ENCODE results near the gene ALDH18A1.
A peak's percentile ranks its signal among the peaks of the same experiment; 100 is the strongest.

The ALDH18A1 gene

GRCh38 chr10:95604630-95605029 is 51.9 kb downstream of the ALDH18A1 start:
- no peak for DNase-seq
- intact Hi-C loops (cut with DNase I) = loop anchor here (5.0 kb wide), 1 partner anchor 232 kb away; no protein-coding TSS in a partner anchor

- intact Hi-C loops (cut with DNase I) = loop anchor here (5.0 kb wide), 1 partner anchor 230 kb away; no protein-coding TSS in a partner anchor
- DNase-seq = no peak
These were observed 54.1 kb downstream of the ALDH18A1 start for GRCh38 chr10:95602382-95602781.

- peak; percentile 61 to 91 (median 80) for DNase-seq
- intact Hi-C loops (cut with DNase I) = loop anchor here (2.0 to 5.0 kb wide), 2 partner anchors 170 to 229 kb away; no protein-coding TSS in a partner anchor
These were observed 55.3 kb downstream of the ALDH18A1 start for GRCh38 chr10:95601116-95601719.

GRCh38 chr10:95600158-95600557 is 56.4 kb downstream of the ALDH18A1 start:
- intact Hi-C loops (cut with DNase I) = loop anchor here (2.0 to 5.0 kb wide), 2 partner anchors 169 to 228 kb away; no protein-coding TSS in a partner anchor

GRCh38 chr10:95597788-95598187 is 58.7 kb downstream of the ALDH18A1 start:
- intact Hi-C loops (cut with DNase I) = no loop called here
- DNase-seq = no peak

More at GRCh38 chr10:95600158-95600557, 56.4 kb downstream of the ALDH18A1 start:
- DNase-seq = no peak

- no peak for DNase-seq
- intact Hi-C loops (cut with DNase I) = no loop called here
These were observed 68.5 kb downstream of the ALDH18A1 start for GRCh38 chr10:95588025-95588424.

- DNase-seq = no peak
- intact Hi-C loops (cut with DNase I) = no loop called here
These were observed 76.5 kb downstream of the ALDH18A1 start for GRCh38 chr10:95579835-95580535.

- DNase-seq = no peak
These were observed 77.2 kb downstream of the ALDH18A1 start for GRCh38 chr10:95579292-95579691.

GRCh38 chr10:95578619-95579018 is 77.9 kb downstream of the ALDH18A1 start:
- no peak for DNase-seq
- intact Hi-C loops (cut with DNase I) = no loop called here

More at GRCh38 chr10:95579292-95579691, 77.2 kb downstream of the ALDH18A1 start:
- intact Hi-C loops (cut with DNase I) = no loop called here

- no peak for DNase-seq
- intact Hi-C loops (cut with DNase I) = no loop called here
These were observed 81.7 kb downstream of the ALDH18A1 start for GRCh38 chr10:95574649-95575365.

GRCh38 chr10:95573964-95574604 is 82.4 kb downstream of the ALDH18A1 start:
- DNase-seq = no peak
- intact Hi-C loops (cut with DNase I) = no loop called here

GRCh38 chr10:95573527-95573926 is 83.0 kb downstream of the ALDH18A1 start:
- intact Hi-C loops (cut with DNase I) = no loop called here
- DNase-seq = no peak

- intact Hi-C loops (cut with DNase I) = no loop called here
- DNase-seq = no peak
These were observed 84.2 kb downstream of the ALDH18A1 start for GRCh38 chr10:95572131-95572820.

GRCh38 chr10:95571390-95571789 is 85.1 kb downstream of the ALDH18A1 start:
- peak in 6 of 42 donors; percentile 13 to 63 (median 32) for DNase-seq
- intact Hi-C loops (cut with DNase I) = no loop called here

GRCh38 chr10:95569368-95569767 is 87.1 kb downstream of the ALDH18A1 start:
- intact Hi-C loops (cut with DNase I) = no loop called here
- DNase-seq = no peak

- intact Hi-C loops (cut with DNase I) = no loop called here
- no peak for DNase-seq
These were observed 88.4 kb downstream of the ALDH18A1 start for GRCh38 chr10:95567903-95568630.

- intact Hi-C loops (cut with DNase I) = no loop called here
These were observed 90.4 kb downstream of the ALDH18A1 start for GRCh38 chr10:95566136-95566535.

GRCh38 chr10:95565336-95565735 is 91.2 kb downstream of the ALDH18A1 start:
- no peak for DNase-seq
- intact Hi-C loops (cut with DNase I) = no loop called here

More at GRCh38 chr10:95566136-95566535, 90.4 kb downstream of the ALDH18A1 start:
- DNase-seq = no peak

Measured in head of caudate nucleus (tissue), 42 donors.